B cell (primary cell): Measurements from ENCODE around the gene LRRC66.

Experiments
- CTCF ChIP-seq: fragments of 200-600 bp; IDR thresholded peaks from one replicate; pipeline ENCODE4 v1.8.0; 2022; ENCODE audit warnings: antibody characterized with exemption, mild to moderate bottlenecking
- EZH2 ChIP-seq: IDR thresholded peaks from 2 replicates; pipeline ENCODE4 v1.6.1; 2012; ENCODE audit warnings: borderline replicate concordance, low read depth, mild to moderate bottlenecking, moderate library complexity, low read length; ENCODE audit not compliant: insufficient read depth, poor library complexity, severe bottlenecking

- TF ChIP-seq CTCF (no peak), EZH2 (no peak)
These were observed 17.5 kb upstream of the LRRC66 start for GRCh38 chr4:52037689-52038102.
